HG03039 (cell line): ENCODE measurements around the gene PGS1.

Experiments used
- ATAC-seq: cut with Tn5 transposase; IDR thresholded peaks from one replicate; pipeline ENCODE4 v1.9.1; 2021; ENCODE audit warnings: mild to moderate bottlenecking, moderate library complexity; ENCODE audit not compliant: unreplicated experiment

PGS1 gene

GRCh38 chr17:78469443-78469842 is 91.0 kb downstream of the PGS1 start:
- no peak for ATAC-seq

DNA sequence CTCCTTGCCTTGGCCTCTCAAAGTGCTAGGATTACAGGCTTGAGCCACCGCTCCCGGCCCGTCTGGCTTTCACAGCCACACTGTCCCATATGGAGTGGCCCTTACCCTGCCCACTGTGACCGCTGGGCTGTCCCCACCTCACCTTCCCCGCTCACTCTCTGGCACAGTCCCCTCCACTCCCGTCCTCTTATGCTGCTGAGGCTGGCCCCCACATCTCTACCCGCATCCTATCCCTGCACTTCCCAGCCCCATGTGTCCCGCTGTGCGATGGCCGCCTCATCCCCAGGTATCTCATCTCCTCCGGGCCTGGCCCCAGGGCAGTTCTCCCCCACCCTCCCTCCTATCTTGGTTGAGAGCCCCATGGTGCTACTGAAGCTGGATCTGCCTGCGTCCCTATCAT is 93.2 kb downstream of the PGS1 start:
- ATAC-seq = no peak

DNA sequence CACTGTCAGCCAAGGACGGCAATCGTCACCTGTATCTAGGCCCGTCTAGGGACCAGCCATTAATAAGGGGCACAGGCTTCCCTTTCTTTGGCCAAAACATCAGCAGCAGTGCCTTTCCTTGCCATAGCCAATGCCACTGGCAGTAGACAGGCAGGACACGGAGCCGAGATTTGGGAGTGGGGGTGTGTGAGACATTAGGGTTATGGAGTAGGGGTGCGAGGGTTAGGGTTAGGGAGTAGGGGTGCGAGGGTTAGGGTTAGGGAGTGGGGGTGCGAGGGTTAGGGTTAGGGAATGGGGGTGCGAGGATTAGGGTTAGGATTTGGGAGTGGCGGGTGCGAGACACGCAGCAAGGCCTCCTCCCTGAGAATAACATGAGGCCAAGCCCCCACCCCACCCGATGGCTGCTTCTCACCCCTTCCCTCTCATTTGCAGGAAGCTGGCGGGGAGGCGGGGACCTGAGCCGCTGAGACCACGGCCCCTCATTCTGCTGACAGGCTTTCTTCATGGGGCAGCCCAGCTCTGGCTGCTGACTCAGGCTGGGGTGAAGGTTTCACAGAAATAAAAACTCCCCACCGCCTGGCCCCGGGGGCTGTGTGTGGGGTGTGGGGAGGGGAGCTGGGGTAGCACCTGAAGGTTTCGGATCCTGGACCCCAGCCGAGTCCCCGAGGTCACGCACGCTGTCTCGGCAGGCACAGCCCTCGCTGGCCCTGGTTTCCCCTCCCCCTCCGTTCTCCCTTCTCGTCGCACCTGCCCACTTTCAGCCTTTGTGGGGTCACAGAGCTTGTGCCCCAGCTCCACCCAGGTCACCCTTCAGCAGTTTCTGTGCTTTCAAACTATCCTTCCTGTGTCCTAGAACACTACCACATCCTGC is 93.8 kb downstream of the PGS1 start:
- no peak for ATAC-seq

- no peak for ATAC-seq
Measured at GRCh38 chr17:78473951-78474613, 95.6 kb downstream of the PGS1 start.
